Neutrophil (primary cell): ENCODE results near the gene CD300LB.
A peak's percentile ranks its signal among the peaks of the same experiment; 100 is the strongest.

Experiments used
- H3K27ac ChIP-seq: fragments of 200-600 bp; sonication (generic); 2 replicates; pipeline ENCODE4 v1.5.1; 2016; ENCODE audit warnings: mild to moderate bottlenecking, moderate library complexity
- H3K27me3 ChIP-seq: fragments of 200-600 bp; sonication (generic); 2 replicates; pipeline ENCODE4 v1.6.0; 2016; ENCODE audit warnings: mild to moderate bottlenecking
- H3K36me3 ChIP-seq: fragments of 200-600 bp; sonication (generic); 2 replicates; pipeline ENCODE4 v1.5.1; 2017
- H3K4me1 ChIP-seq, 2 experiments: fragments of 200-600 bp in 1 of 2; sonication (generic) in 1 of 2; 1 replicate in 1 of 2; 2 replicates in 1 of 2; pipeline versions ENCODE4 v1.5.1 to v1.6.1; 2013 to 2016; ENCODE audit warnings: low read depth in 1 of 2, low read length in 1 of 2, mild to moderate bottlenecking in 1 of 2, moderate library complexity in 1 of 2; ENCODE audit not compliant: control insufficient read depth in 1 of 2, insufficient read depth in 1 of 2
- H3K4me3 ChIP-seq, 2 experiments: fragments of 200-600 bp in 1 of 2; sonication (generic) in 1 of 2; 1 replicate in 1 of 2; 2 replicates in 1 of 2; pipeline ENCODE4 v1.5.1; 2013 to 2016; ENCODE audit warnings: low read depth in 1 of 2, low read length in 1 of 2, mild to moderate bottlenecking in 1 of 2, moderate library complexity in 1 of 2
- H3K9me3 ChIP-seq: fragments of 200-600 bp; sonication (generic); 2 replicates; pipeline ENCODE4 v1.5.1; 2016
- CTCF ChIP-seq: fragments of 200-600 bp; sonication (generic); IDR thresholded peaks from 2 replicates; pipeline ENCODE4 v1.5.1; 2016; ENCODE audit warnings: antibody characterized with exemption

Gene CD300LB

GRCh38 chr17:74516561-74517328, 14.5 kb downstream of the CD300LB start:
- Histone ChIP-seq H3K4me1 (peaks cover 41 to 49% of the 10 kb centered on the region in 2 experiments), H3K27me3 (no peaks in the 10 kb centered on the region), H3K4me3 (no peak overlapping the region), H3K36me3 (no peaks in the 10 kb centered on the region), H3K27ac (peak overlapping the region; percentile 10), H3K9me3 (no peaks in the 10 kb centered on the region)
- TF ChIP-seq CTCF: no peak

- Histone ChIP-seq H3K9me3 (no peaks in the 10 kb centered on the region), H3K27me3 (no peaks in the 10 kb centered on the region), H3K36me3 (no peaks in the 10 kb centered on the region), H3K27ac (no peak overlapping the region), H3K4me3 (no peak overlapping the region), H3K4me1 (peaks cover 33 to 41% of the 10 kb centered on the region in 2 experiments)
- TF ChIP-seq CTCF: no peak
These were observed 15.3 kb downstream of the CD300LB start for GRCh38 chr17:74515941-74516340.

GRCh38 chr17:74514632-74515334, 16.5 kb downstream of the CD300LB start:
- Histone ChIP-seq H3K36me3 (no peaks in the 10 kb centered on the region), H3K9me3 (no peaks in the 10 kb centered on the region), H3K27me3 (no peaks in the 10 kb centered on the region), H3K4me1 (peaks cover 22 to 30% of the 10 kb centered on the region in 2 experiments), H3K27ac (peak overlapping the region; percentile 78), H3K4me3 (no peak overlapping the region)
- TF ChIP-seq CTCF: no peak

- H3K27me3 ChIP-seq: no peaks in the 10 kb centered on the region
- no peaks in the 10 kb centered on the region for H3K36me3 ChIP-seq
- TF ChIP-seq CTCF: no peak
- H3K27ac ChIP-seq: peak overlapping the region; percentile 78
- no peaks in the 10 kb centered on the region for H3K9me3 ChIP-seq
- no peak overlapping the region for H3K4me3 ChIP-seq
- peaks cover 15 to 23% of the 10 kb centered on the region in 2 experiments for H3K4me1 ChIP-seq
These were observed 17.2 kb downstream of the CD300LB start for GRCh38 chr17:74513987-74514631.

- H3K4me1 ChIP-seq: peaks cover 14 to 15% of the 10 kb centered on the region in 2 experiments
- H3K27ac ChIP-seq: peak overlapping the region; percentile 64
- no peak overlapping the region for H3K4me3 ChIP-seq
- no peaks in the 10 kb centered on the region for H3K36me3 ChIP-seq
- H3K27me3 ChIP-seq: no peaks in the 10 kb centered on the region
- TF ChIP-seq CTCF: no peak
- no peaks in the 10 kb centered on the region for H3K9me3 ChIP-seq
These were observed 18.6 kb downstream of the CD300LB start for GRCh38 chr17:74512624-74513091.
